ENCODE results near the gene PDE4D. TPM values are rescaled to one million over a fixed set of nuclear protein-coding genes. Genes with fewer than 3 reads are reported as not detected.
A peak's percentile ranks its signal among the peaks of the same experiment; 100 is the strongest.

Gene PDE4D
- total RNA-seq, 1 donor from 2014 or later = 2.3 TPM

- H3F3A ChIP-seq (ENCODE audit: low read depth) = peaks cover 7% of the 10 kb centered on the region
- no peaks in the 10 kb centered on the region for H3K9me3 ChIP-seq (ENCODE audit: low read depth)
- Mint-ChIP-seq H3K4me1 (peaks cover 12% of the 10 kb centered on the region), H3K36me3 (no peaks in the 10 kb centered on the region), H3K4me3 (no peak overlapping the region), H3K27ac (no peak overlapping the region), H3K27me3 (ENCODE audit: insufficient read depth, low read depth) (peaks cover 2% of the 10 kb centered on the region), H3K9me3 (peaks cover 1% of the 10 kb centered on the region)
- H3K27ac ChIP-seq = no peak overlapping the region
- DNase-seq (ENCODE audit: low spot score) = no peak
- TF ChIP-seq CTCF (IDR thresholded peaks at IDR 0.05) (no peak), EZH2phosphoT487 (IDR thresholded peaks at IDR 0.05) (no peak), EZH2 (IDR thresholded peaks at IDR 0.05) (no peak)
- no peaks in the 10 kb centered on the region for H3K36me3 ChIP-seq
- H3K79me2 ChIP-seq (ENCODE audit: low read depth) = no peaks in the 10 kb centered on the region
- no peak overlapping the region for H3K4me3 ChIP-seq
- H2AFZ ChIP-seq (replicated peaks) = no peak overlapping the region
- H3K9ac ChIP-seq = no peak overlapping the region
- H4K20me1 ChIP-seq (ENCODE audit: low read depth) = no peaks in the 10 kb centered on the region
- H3K4me2 ChIP-seq = no peak overlapping the region
- no peaks in the 10 kb centered on the region for H3K27me3 ChIP-seq
- peaks cover 6% of the 10 kb centered on the region for H3K4me1 ChIP-seq
Observed at GRCh38 chr5:59645380-59645779, 248.1 kb downstream of the PDE4D start.

- peak; percentile 18 for DNase-seq (ENCODE audit: low spot score)
- TF ChIP-seq EZH2 (IDR thresholded peaks at IDR 0.05) (no peak), EZH2phosphoT487 (IDR thresholded peaks at IDR 0.05) (no peak), CTCF (IDR thresholded peaks at IDR 0.05) (no peak)
- Histone ChIP-seq H3K9ac (no peak overlapping the region), H3K27ac (no peak overlapping the region), H3K4me2 (no peak overlapping the region), H3K79me2 (ENCODE audit: low read depth) (no peaks in the 10 kb centered on the region), H3F3A (ENCODE audit: low read depth) (no peaks in the 10 kb centered on the region), H3K36me3 (no peaks in the 10 kb centered on the region), H4K20me1 (ENCODE audit: low read depth) (no peaks in the 10 kb centered on the region), H2AFZ (replicated peaks) (peak overlapping the region; percentile 58), H3K4me3 (no peak overlapping the region), H3K4me1 (no peaks in the 10 kb centered on the region), H3K9me3 (ENCODE audit: low read depth) (no peaks in the 10 kb centered on the region), H3K27me3 (no peaks in the 10 kb centered on the region)
- Mint-ChIP-seq H3K36me3 (no peaks in the 10 kb centered on the region), H3K4me3 (no peak overlapping the region), H3K27me3 (ENCODE audit: insufficient read depth, low read depth) (peaks cover under 1% of the 10 kb centered on the region), H3K9me3 (peaks cover 4% of the 10 kb centered on the region), H3K27ac (no peak overlapping the region), H3K4me1 (peaks cover 9% of the 10 kb centered on the region)
Observed at GRCh38 chr5:59640411-59640810, 253.1 kb downstream of the PDE4D start.

GRCh38 chr5:59637884-59638580 is 255.5 kb downstream of the PDE4D start:
- no peak overlapping the region for H3K4me2 ChIP-seq
- peaks cover 16% of the 10 kb centered on the region for H3K9me3 Mint-ChIP-seq
- H3K4me1 ChIP-seq = no peaks in the 10 kb centered on the region
- H3K27me3 ChIP-seq = no peaks in the 10 kb centered on the region
- H3K4me3 ChIP-seq = no peak overlapping the region
- no peaks in the 10 kb centered on the region for H4K20me1 ChIP-seq (ENCODE audit: low read depth)
- H3K9me3 ChIP-seq (ENCODE audit: low read depth) = no peaks in the 10 kb centered on the region
- H3K36me3 Mint-ChIP-seq = no peaks in the 10 kb centered on the region
- no peaks in the 10 kb centered on the region for H3F3A ChIP-seq (ENCODE audit: low read depth)
- H3K4me1 Mint-ChIP-seq = peaks cover 4% of the 10 kb centered on the region
- no peak for TF ChIP-seq CTCF (IDR thresholded peaks at IDR 0.05)
- TF ChIP-seq EZH2phosphoT487 (IDR thresholded peaks at IDR 0.05) = no peak
- TF ChIP-seq EZH2 (IDR thresholded peaks at IDR 0.05) = no peak
- no peak for DNase-seq (ENCODE audit: low spot score)
- no peaks in the 10 kb centered on the region for H3K36me3 ChIP-seq
- no peak overlapping the region for H3K27ac ChIP-seq
- peaks cover 3% of the 10 kb centered on the region for H3K27me3 Mint-ChIP-seq (ENCODE audit: insufficient read depth, low read depth)
- no peak overlapping the region for H2AFZ ChIP-seq (replicated peaks)
- H3K9ac ChIP-seq = no peak overlapping the region
- no peak overlapping the region for H3K27ac Mint-ChIP-seq
- no peak overlapping the region for H3K4me3 Mint-ChIP-seq
- no peaks in the 10 kb centered on the region for H3K79me2 ChIP-seq (ENCODE audit: low read depth)

Data from neural progenitor cell (in vitro differentiated cells).